K562 (cell line): ENCODE measurements around the gene TENT4B. TPM values are rescaled to one million over a fixed set of nuclear protein-coding genes. Genes with fewer than 3 reads are reported as not detected.

ENCODE experiments used
- ATAC-seq: fragments of 200-7000 bp; cut with Tn5 transposase; 3 replicates; pipeline ENCODE4 v1.9.1; 2020; ENCODE audit warnings: moderate library complexity
- BruUV-seq: library from RNA; stranded (reverse); fragments of 400-500 nt; replicated peaks from 2 replicates; lab custom pipeline; 2021; lab: Mats Ljungman, UMichigan
- CTCF ChIA-PET: fragments of 300-600 bp; formaldehyde crosslinking; extraction: SDS; loops from one replicate; lab custom pipeline; 2021; ENCODE audit warnings: low intra/inter-chr PET ratio; lab: Yijun Ruan, JAX
- POLR2A ChIA-PET: fragments of 300-600, 350-650 bp; sonication (Branson Sonifier 250); formaldehyde crosslinking; extraction: SDS; loops from one replicate; lab custom pipeline; 2021; ENCODE audit warnings: antibody characterized with exemption, inconsistent platforms; lab: Yijun Ruan, JAX
- DNase-seq, 4 experiments: peaks; one replicate each; pipeline versions ENCODE4 v3.0.0 to v3.0.0-alpha.2; 2011 to 2018; ENCODE audit warnings: low spot score in 3 of 4, mixed read lengths in 3 of 4; ENCODE audit errors: extremely low read depth in 1 of 4
- FAIRE-seq: peaks from 2 replicates; lab custom pipeline; 2011; peaks lifted over from hg19 to GRCh38; lab: Jason Lieb, UNC
- H2AFZ ChIP-seq: 2 replicates; pipeline ENCODE4 v1.6.0; 2011; ENCODE audit warnings: low read depth, low read length, control low read depth, inconsistent platforms
- H3K27ac ChIP-seq: fragments of 200-600 bp; 3 replicates; pipeline ENCODE4 v1.8.0; 2011; ENCODE audit warnings: low read depth, mild to moderate bottlenecking, control low read depth, inconsistent platforms, low read length, moderate library complexity, mixed read lengths; ENCODE audit errors: extremely low read depth
- H3K27me3 ChIP-seq, 2 experiments: fragments of 300-600 bp in 1 of 2; 2 replicates in 1 of 2; 3 replicates in 1 of 2; pipeline versions ENCODE4 v1.6.0 to v1.8.0; 2011; ENCODE audit warnings: inconsistent platforms in 2 of 2, low read length in 2 of 2, mild to moderate bottlenecking in 1 of 2, mixed read lengths in 1 of 2, moderate library complexity in 1 of 2; ENCODE audit not compliant: control insufficient read depth in 2 of 2, insufficient read depth in 2 of 2
- H3K36me3 ChIP-seq: fragments of 300-600 bp; 3 replicates; pipeline ENCODE4 v1.8.0; 2011; ENCODE audit warnings: mild to moderate bottlenecking, low read length, inconsistent platforms; ENCODE audit not compliant: control insufficient read depth, insufficient read depth
- H3K4me1 ChIP-seq, 2 experiments: fragments of 200-600 bp in 1 of 2; replicated peaks in 1 of 2; 2 replicates in 1 of 2; 3 replicates in 1 of 2; pipeline versions ENCODE4 v1.5.1 to v1.8.0; 2011; ENCODE audit warnings: inconsistent platforms in 2 of 2, low read length in 2 of 2, mild to moderate bottlenecking in 1 of 2, mixed read lengths in 1 of 2, moderate library complexity in 1 of 2; ENCODE audit not compliant: control insufficient read depth in 2 of 2, insufficient read depth in 2 of 2
- H3K4me2 ChIP-seq: 2 replicates; pipeline ENCODE4 v1.6.1; 2011; ENCODE audit warnings: low read length, control low read depth, inconsistent platforms, mixed read lengths; ENCODE audit not compliant: insufficient read depth
- H3K4me3 ChIP-seq: fragments of 200-600 bp; sonication (generic), shearing (Covaris generic); 2 replicates; pipeline ENCODE4 v1.5.1; 2016; ENCODE audit warnings: control low read depth, inconsistent platforms
- H3K79me2 ChIP-seq: fragments of 200-600 bp; 3 replicates; pipeline ENCODE4 v1.8.0; 2011; ENCODE audit warnings: low read length, inconsistent platforms; ENCODE audit not compliant: control insufficient read depth, insufficient read depth
- H3K9ac ChIP-seq, 2 experiments: 2 replicates each; pipeline versions ENCODE4 v1.6.0 to v1.6.1; 2011; ENCODE audit warnings: low read depth in 2 of 2, low read length in 2 of 2, control low read depth in 1 of 2, inconsistent platforms in 1 of 2, mild to moderate bottlenecking in 1 of 2, mixed read lengths in 1 of 2; ENCODE audit not compliant: insufficient read depth in 1 of 2
- H3K9me1 ChIP-seq: one replicate; pipeline ENCODE4 v1.6.0; 2011; ENCODE audit warnings: inconsistent platforms, mild to moderate bottlenecking, low read length, moderate library complexity; ENCODE audit not compliant: control insufficient read depth, insufficient read depth
- H3K9me3 ChIP-seq: replicated peaks from 2 replicates; pipeline ENCODE4 v1.5.1; 2011; ENCODE audit warnings: low read depth, low read length, inconsistent platforms; ENCODE audit not compliant: control insufficient read depth, insufficient read depth
- H4K20me1 ChIP-seq: replicated peaks from 2 replicates; pipeline ENCODE4 v1.6.1; 2011; ENCODE audit warnings: low read length, inconsistent platforms, mixed read lengths; ENCODE audit not compliant: control insufficient read depth, insufficient read depth
- ARID2 ChIP-seq: fragments of 450-650 bp; IDR thresholded peaks from 2 replicates; pipeline ENCODE4 v1.6.1; 2017; ENCODE audit warnings: antibody characterized with exemption, mild to moderate bottlenecking
- CBFB ChIP-seq: sonication (generic); formaldehyde crosslinking; IDR thresholded peaks from 2 replicates; pipeline ENCODE4 v1.4.0; 2020; ENCODE audit warnings: mild to moderate bottlenecking, missing genetic modification reagents
- E2F1 ChIP-seq: sonication (generic); formaldehyde crosslinking; IDR thresholded peaks from 2 replicates; pipeline ENCODE4 v1.8.1; 2023; ENCODE audit warnings: mild to moderate bottlenecking, missing genetic modification reagents, moderate library complexity
- HDAC2 ChIP-seq: fragments of 450-650 bp; IDR thresholded peaks from 2 replicates; pipeline ENCODE4 v1.6.1; 2016; ENCODE audit warnings: mild to moderate bottlenecking
- JUND ChIP-seq, 2 experiments: IDR thresholded peaks; 2 replicates in 1 of 2; 3 replicates in 1 of 2; pipeline ENCODE4 v1.6.1; 2011; ENCODE audit warnings: borderline replicate concordance in 2 of 2, low read depth in 2 of 2, low read length in 2 of 2, improper control_type of control experiment in 1 of 2, missing biosample characterization in 1 of 2, missing genetic modification characterization in 1 of 2, missing genetic modification reagents in 1 of 2
- MCM5 ChIP-seq: fragments of 450-650 bp; IDR thresholded peaks from 2 replicates; pipeline ENCODE4 v1.6.1; 2016; ENCODE audit warnings: low read depth
- NCOA2 ChIP-seq, 2 experiments: fragments of 450-650 bp; IDR thresholded peaks; 2 replicates each; pipeline ENCODE4 v1.6.1; 2018; ENCODE audit warnings: mild to moderate bottlenecking in 2 of 2, moderate library complexity in 1 of 2; ENCODE audit not compliant: partially characterized antibody in 2 of 2
- RUNX1 ChIP-seq: sonication (generic); IDR thresholded peaks from 2 replicates; pipeline ENCODE4 v1.6.1; 2016; ENCODE audit warnings: antibody characterized with exemption, low read depth
- TCF7L2 ChIP-seq: fragments of 150-350 bp; IDR thresholded peaks from 2 replicates; pipeline ENCODE4 v1.6.1; 2016; ENCODE audit warnings: low read depth, mild to moderate bottlenecking, low read length, moderate library complexity
- ZBTB12 ChIP-seq: fragments of 250-450 bp; sonication (Bioruptor Pico); IDR thresholded peaks from 2 replicates; pipeline ENCODE4 v1.4.0; 2020
- ZFP30 ChIP-seq: fragments of 250-450 bp; sonication (Bioruptor Pico); IDR thresholded peaks from 2 replicates; pipeline ENCODE4 v1.8.0; 2022; ENCODE audit warnings: moderate library complexity, mild to moderate bottlenecking, inconsistent platforms, borderline replicate concordance
- ZNF133 ChIP-seq: fragments of 250-450 bp; sonication (Bioruptor Pico); IDR thresholded peaks from 2 replicates; pipeline ENCODE4 v1.4.0; 2020; ENCODE audit warnings: mild to moderate bottlenecking
- ZNF324 ChIP-seq: fragments of 250-450 bp; sonication (Bioruptor Pico); IDR thresholded peaks from 2 replicates; pipeline ENCODE4 v1.4.0; 2020; ENCODE audit warnings: mild to moderate bottlenecking
- ZNF780A ChIP-seq: fragments of 250-450 bp; sonication (Bioruptor Pico); IDR thresholded peaks from 2 replicates; pipeline ENCODE4 v1.5.0; 2021; ENCODE audit warnings: mild to moderate bottlenecking
- WGBS: fragments of 100-300 bp; shearing (Covaris generic); methylation state at CpG from one replicate; pipeline ENCODE4 v1.1.6; 2016; ENCODE audit warnings: low coverage, mixed read lengths; ENCODE audit not compliant: insufficient coverage; ENCODE audit errors: missing lambda C conversion rate; 5-methylcytosine and 5-hydroxymethylcytosine counted together
- in situ Hi-C: fragments of 300-500 bp; cut with MboI; formaldehyde crosslinking; loops from 4 replicates; pipeline ENCODE4 v1.15.0; 2018; ENCODE audit warnings: inconsistent platforms, mixed read lengths
- intact Hi-C: fragments of 100-400 bp; cut with micrococcal nuclease; formaldehyde crosslinking; loops from 2 replicates; pipeline ENCODE4 v1.14.2; 2022
- polyA plus RNA-seq, 8 experiments: library from polyadenylated mRNA; depleted of rRNA in 4 of 8; stranded (reverse) in 5 of 8; unstranded in 3 of 8; fragments of >200 nt; fragmentation: Nextera tagmentation in 2 of 8; fragmentation: Illumina TruSeq in 1 of 8; extraction: Ambion mirVana in 2 of 8; extraction: Trizol in 1 of 8; gene quantifications; 2 replicates each; pipeline versions ENCODE4 v1.2.1 to v1.2.3, GENCODE V29; 2011 to 2014; ENCODE audit warnings: inconsistent platforms in 1 of 8, missing spikeins in 1 of 8
- total RNA-seq, 7 experiments: library from RNA; depleted of rRNA in 6 of 7; stranded (reverse); fragments of >200 nt in 6 of 7; fragmentation: Illumina TruSeq in 2 of 7; extraction: Trizol in 2 of 7; gene quantifications; 2 replicates each; pipeline versions ENCODE4 v1.2.1 to v1.2.3, GENCODE V29; 2011 to 2021; ENCODE audit warnings: low replicate concordance in 1 of 7

The TENT4B gene
- total and polyA plus RNA-seq, 9 of the 15 experiments (the other 6 are each of a cell fraction or from before 2014, with no cell fraction given), result 5.2 to 8.4 (median 7.0) TPM

GRCh38 chr16:50192386-50193050 is 39.4 kb downstream of the TENT4B start (continued):
- no peak for TF ChIP-seq E2F1 (CRISPR knock-in tag)
- TF ChIP-seq TCF7L2, result no peak

- ChIA-PET POLR2A (no interaction called here), CTCF (no interaction called here)
- no peaks in the 10 kb centered on the region for H3K36me3 ChIP-seq
- TF ChIP-seq ZNF780A (no peak), ZNF324 (CRISPR knock-in tag) (no peak), MCM5 (no peak), RUNX1 (no peak), ZNF133 (CRISPR knock-in tag) (no peak), CBFB (CRISPR knock-in tag) (no peak), NCOA2 (IDR thresholded peaks at IDR 0.05; ENCODE audit: partially characterized antibody in 2 of 2) (no peak), ZFP30 (CRISPR knock-in tag) (no peak), ARID2 (no peak), ZBTB12 (CRISPR knock-in tag) (no peak), JUND (IDR thresholded peaks at IDR 0.05; ENCODE audit: borderline replicate concordance, low read depth, low read length) (no peak), JUND (tag; IDR thresholded peaks at IDR 0.05; ENCODE audit: borderline replicate concordance, low read depth, low read length) (no peak), HDAC2 (no peak)
- DNase-seq (no peak), FAIRE-seq (no peak), ATAC-seq (no peak)
- intact Hi-C loops, result no loop called here
- no peaks in the 10 kb centered on the region for H3K9me3 ChIP-seq
- H3K4me3 ChIP-seq, result no peak overlapping the region
- peaks cover 0 to 3% of the 10 kb centered on the region in 2 experiments; a peak in 3 of 5 replicates for H3K4me1 ChIP-seq
- H3K79me2 ChIP-seq, result peaks cover 17% of the 10 kb centered on the region
- 66% methylated on average over 5 of the region's 5 CpGs for WGBS
- no peak overlapping the region for H3K9ac ChIP-seq
- H3K9me1 ChIP-seq, result no peaks in the 10 kb centered on the region
- no peaks in the 10 kb centered on the region for H3K27me3 ChIP-seq
- H3K27ac ChIP-seq, result no peak overlapping the region
- no peak overlapping the region for H2AFZ ChIP-seq
- no TSS peak for BruUV-seq
- no peak overlapping the region for H3K4me2 ChIP-seq
- in situ Hi-C loops, result no loop called here
- peaks cover 3% of the 10 kb centered on the region; the same call in 1 of the 2 replicates for H4K20me1 ChIP-seq
Observed at GRCh38 chr16:50193594-50193993, 40.5 kb downstream of the TENT4B start.
